CD1c-positive myeloid dendritic cell (primary cell): ENCODE measurements around the gene ANKRD36B.
"Not testable (repeated sequence)": the region's sequence is repeated elsewhere in the genome, so short reads cannot be mapped to it uniquely, and the experiment has no call there.

Experiments
- DNase-seq: peaks from one replicate; pipeline ENCODE4 v3.0.0-alpha.2; 2016; ENCODE audit errors: extremely low spot score

The ANKRD36B gene

DNA sequence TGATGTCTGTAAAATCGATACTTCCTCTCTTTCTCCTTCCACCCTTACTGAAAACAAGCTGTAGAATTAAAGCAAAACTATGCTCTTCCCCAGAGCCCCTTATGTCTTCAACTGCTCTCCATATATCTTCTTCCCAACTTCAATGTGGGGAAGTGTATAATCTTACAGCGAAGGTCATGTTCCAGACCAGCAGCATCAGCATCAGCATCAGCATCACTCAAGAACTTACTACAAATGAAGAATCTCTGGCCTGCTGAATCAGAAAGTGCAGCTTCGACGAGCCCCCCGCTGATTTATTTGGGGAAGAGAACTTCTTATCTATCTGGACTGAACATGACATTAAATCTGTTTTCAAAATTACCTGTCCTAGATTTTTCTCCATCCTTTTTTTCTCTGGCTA is 40.6 kb downstream of the ANKRD36B start:
- DNase-seq: not testable (repeated sequence)

DNA sequence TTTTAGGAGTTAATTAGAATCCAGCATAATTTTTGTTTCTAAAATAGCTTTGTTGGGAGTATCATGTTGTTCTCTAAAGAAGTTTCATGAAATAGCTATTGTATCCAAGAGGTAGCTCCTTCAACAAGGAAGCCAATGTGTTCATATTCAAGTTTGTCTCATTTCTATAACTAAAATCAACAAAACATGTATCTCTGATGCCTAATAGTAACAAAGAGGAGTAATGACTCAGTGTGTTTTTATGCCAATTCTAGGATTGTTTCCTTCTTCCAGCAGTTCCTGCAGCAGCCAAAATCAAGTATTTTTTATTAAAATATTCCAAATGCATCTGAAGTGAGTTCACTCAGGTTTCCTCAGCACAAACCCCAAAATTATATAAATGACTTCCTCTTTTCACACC is 41.1 kb downstream of the ANKRD36B start:
- not testable (repeated sequence) for DNase-seq

DNA sequence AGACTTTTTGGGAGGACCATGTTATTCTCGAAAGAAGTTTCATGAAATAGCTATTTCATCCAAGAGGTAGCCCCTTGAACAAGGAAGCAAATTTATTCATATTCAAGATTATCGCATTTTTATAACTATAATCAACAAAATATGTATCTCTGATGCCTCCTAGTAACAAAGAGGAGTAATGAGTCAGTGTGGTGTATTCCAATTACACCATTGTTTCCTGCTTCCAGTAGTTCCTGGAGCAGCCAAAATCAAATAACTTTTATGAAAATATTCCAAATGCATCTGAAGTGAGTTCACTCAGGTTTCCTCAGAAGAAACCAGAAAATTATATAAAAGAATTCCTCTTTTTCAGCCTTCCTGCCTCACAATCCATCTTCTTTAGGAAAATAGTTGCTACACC is 43.0 kb downstream of the ANKRD36B start:
- no peak for DNase-seq

- not testable (repeated sequence) for DNase-seq
Measured at GRCh38 chr2:97544911-97545310, 44.8 kb downstream of the ANKRD36B start.

- DNase-seq: not testable (repeated sequence)
Measured at GRCh38 chr2:97525904-97526303, 63.8 kb downstream of the ANKRD36B start.

DNA sequence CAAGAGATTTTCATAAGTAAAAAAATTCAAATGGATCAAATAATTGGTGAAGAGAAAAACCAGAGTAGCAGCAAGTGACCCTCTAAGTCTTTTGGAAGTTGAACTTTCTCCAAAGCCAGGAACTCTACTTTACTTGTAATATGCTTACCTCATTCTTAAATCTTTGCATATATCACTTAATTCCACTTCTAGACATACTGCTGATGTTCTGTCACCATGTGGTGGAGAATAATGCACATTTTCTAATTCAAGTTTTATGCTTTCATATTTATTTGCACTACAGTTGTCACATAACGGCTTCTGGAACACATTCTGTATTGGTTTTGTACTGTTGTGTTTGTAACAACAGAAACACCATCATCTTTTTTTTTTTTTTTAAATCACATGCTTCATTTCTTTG is 65.9 kb downstream of the ANKRD36B start:
- DNase-seq: not testable (repeated sequence)

- not testable (repeated sequence) for DNase-seq
Measured at GRCh38 chr2:97522916-97523555, 66.6 kb downstream of the ANKRD36B start.

GRCh38 chr2:97495651-97496050 is 94.0 kb downstream of the ANKRD36B start:
- not testable (repeated sequence) for DNase-seq

- DNase-seq: not testable (repeated sequence)
Measured at GRCh38 chr2:97490141-97490540, 99.5 kb downstream of the ANKRD36B start.
